HG03135 (cell line): ENCODE data around the gene XDH.

ENCODE experiments used
- ATAC-seq: cut with Tn5 transposase; IDR thresholded peaks from one replicate; pipeline ENCODE4 v1.9.1; 2021; ENCODE audit warnings: mild to moderate bottlenecking, moderate library complexity; ENCODE audit not compliant: unreplicated experiment

The XDH gene

DNA sequence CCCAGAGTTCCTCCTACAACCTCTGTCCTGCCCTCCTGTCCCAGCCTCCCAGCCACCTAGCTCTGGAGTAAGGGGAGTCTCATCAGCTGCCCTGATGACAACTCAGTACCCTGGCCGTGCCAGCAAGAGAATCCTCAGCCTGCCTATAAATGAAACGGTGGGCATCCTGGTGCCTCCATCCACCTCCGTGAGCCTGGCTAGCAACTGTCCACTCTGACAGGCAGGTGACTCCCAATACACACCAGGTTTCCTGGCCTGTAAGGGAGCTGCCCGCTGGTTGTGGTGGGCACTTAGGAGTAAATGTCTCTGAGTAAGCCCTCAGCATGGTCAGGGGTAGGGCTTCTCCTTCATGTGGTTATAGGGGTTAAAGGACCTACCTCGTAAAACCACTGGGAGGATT, 81.5 kb downstream of the XDH start:
- ATAC-seq, result no peak

DNA sequence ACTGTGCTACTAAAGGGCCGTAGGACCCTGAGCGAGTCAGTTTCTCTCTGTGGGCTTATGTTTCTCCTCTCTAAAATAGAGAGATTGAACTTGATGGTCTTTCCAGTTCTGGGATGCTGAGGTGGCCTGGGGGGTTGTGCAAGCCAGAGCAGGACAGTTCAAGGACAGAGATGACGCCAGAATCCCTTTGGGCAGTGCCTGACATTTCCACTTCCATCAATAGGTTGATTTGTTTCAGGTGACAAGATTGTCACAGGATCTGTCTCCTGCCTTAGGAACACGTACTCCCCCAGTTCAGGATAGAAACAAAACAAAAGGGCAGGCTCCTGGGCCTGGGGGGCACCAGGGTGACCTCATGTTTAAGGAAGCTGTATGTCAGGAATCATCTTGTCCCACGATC, 82.0 kb downstream of the XDH start:
- ATAC-seq, result no peak

DNA sequence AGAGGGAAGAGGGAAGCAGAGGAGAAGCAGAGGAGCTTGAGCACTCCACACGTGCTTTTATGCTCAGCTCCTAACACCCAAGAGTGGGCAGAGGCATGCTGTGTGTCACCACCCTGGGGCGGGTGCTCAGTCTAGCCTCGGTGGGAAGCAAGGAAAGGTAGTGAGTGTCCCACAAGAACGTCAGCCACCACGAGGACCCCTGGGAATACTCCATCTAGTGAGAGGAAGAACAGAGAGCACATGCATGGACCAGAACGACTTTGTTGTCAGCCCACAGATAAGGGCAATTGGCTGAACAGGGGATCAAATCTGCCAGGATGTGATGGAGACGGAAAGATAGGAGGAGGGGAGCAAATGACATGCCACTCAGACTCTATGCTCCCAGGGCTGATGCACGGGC, 83.4 kb downstream of the XDH start:
- ATAC-seq, result no peak

- no peak for ATAC-seq
Measured at GRCh38 chr2:31329081-31329625, 85.4 kb downstream of the XDH start.

DNA sequence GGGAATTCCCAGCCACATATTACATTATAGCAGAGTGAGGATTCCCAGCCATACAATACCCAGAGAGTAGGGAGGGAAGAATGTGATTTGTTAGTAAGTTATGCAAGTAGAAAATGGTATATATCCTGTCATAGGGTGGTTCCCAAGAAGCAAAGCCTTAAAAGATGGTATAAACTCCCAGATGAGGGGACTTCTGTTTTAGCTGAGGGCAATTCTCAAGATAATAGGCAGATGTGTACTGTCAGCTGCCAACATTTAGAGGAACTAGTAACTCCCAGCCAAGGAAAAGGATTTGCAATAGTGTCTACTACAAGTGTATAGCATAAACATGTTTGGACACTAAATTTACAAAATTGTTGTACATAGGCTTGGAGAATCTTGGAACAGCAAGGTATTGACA, 86.5 kb downstream of the XDH start:
- ATAC-seq, result no peak

- ATAC-seq, result no peak
Measured at GRCh38 chr2:31327505-31327904, 87.0 kb downstream of the XDH start.

GRCh38 chr2:31324016-31324633, 90.4 kb downstream of the XDH start:
- ATAC-seq, result peak; percentile 86

DNA sequence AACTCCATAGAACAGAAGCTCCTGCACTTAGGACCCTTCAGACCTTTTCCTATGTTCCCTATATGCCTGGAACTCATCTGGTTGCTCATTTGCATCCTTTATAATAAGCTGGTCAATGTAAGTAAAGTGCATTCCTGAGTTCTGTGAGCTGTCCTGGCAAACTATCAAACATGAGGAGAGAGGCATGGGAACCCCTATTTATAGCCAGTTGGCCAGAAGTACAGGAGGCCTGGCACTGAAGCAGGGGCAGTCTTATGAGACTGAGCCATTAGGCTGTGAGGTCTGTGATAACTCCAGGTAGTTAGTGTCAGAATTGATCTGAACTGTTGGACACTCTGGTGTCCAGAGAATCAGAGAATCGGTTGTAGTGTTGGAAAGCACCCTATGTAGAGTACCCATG, 92.2 kb downstream of the XDH start:
- no peak for ATAC-seq

- no peak for ATAC-seq
Measured at GRCh38 chr2:31319406-31320175, 95.0 kb downstream of the XDH start.

- ATAC-seq, result no peak
Measured at GRCh38 chr2:31318361-31319336, 95.9 kb downstream of the XDH start.

DNA sequence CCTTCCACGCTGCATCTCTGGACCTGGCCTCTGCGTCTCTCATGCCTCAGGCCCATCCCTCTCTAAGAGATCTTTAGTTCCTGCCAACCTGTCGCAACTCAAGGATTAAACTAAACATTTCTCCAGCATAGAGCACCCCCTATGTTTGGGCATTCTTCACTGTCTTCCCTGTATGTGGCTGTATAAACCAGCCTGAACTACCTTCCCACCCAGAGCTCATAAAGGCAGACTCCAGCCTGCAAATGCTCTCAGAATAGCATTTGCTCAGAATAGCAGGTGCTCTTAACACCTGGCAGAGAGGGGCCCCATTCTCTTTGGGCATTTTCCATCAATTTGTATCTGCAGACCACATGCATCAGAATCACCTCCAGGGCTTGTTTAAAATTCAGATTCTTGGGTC, 97.1 kb downstream of the XDH start:
- ATAC-seq, result no peak

- no peak for ATAC-seq
Measured at GRCh38 chr2:31314761-31315160, 99.8 kb downstream of the XDH start.

GRCh38 chr2:31312898-31313297, 101.6 kb downstream of the XDH start:
- ATAC-seq, result no peak

DNA sequence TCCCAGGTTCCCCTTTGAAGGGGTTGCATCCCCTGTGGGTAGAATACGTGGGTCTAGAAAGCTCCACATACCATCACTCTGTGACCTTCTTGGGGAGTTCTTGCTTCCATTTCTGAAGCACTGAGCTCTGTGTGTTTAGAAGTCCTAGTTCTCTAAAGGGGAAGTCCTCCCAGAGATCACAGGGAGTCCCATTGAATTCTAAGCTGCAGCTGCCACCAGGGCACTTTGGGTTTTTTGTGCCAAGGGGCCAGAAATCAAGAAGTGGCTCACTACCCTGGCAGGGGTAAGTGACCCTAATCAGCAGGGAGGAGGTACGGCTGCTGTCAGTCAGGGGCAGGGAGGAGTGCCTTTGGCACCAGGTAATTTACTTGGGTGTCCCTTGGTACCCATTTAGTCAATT, 109.7 kb downstream of the XDH start:
- ATAC-seq, result no peak

- ATAC-seq, result no peak
Measured at GRCh38 chr2:31302940-31303563, 111.5 kb downstream of the XDH start.

- ATAC-seq, result no peak
Measured at GRCh38 chr2:31300309-31300708, 114.2 kb downstream of the XDH start.

- no peak for ATAC-seq
Measured at GRCh38 chr2:31299547-31299946, 115.0 kb downstream of the XDH start.

- no peak for ATAC-seq
Measured at GRCh38 chr2:31297751-31298150, 116.8 kb downstream of the XDH start.

DNA sequence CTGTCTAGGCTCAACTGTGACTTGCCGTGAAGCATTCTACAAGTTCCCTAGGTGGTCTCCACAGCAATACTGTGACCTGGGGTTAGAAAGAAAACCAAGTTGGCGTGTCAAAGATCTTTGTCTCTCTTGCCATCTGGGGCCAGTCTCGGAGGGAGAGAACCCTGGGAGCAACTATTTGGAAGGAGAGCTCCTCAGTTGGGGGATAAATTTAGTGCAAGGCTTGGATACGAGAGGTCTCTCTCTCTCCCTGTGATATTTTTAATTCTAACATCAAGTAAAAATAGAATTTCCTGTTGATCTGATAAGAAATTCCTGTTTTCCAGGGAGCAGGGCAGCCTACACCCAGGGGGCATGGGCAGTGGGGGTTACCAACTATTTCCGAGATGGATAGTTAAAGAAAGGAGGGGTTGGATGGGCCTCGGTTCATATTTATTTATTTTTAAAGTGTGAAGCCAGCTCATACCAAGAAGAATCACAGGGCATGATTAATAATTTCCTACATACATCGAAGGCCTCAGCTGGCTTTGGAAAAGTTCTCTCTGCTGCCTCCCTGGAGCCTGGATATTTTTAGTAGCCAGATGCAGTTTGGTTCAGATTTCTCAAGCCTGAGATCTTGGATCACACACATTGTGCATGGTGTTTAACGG, 117.8 kb downstream of the XDH start:
- no peak for ATAC-seq

- no peak for ATAC-seq
Measured at GRCh38 chr2:31294196-31294595, 120.3 kb downstream of the XDH start.
